ENCODE data around the gene FRS2.
"Not testable (repeated sequence)": the region's sequence is repeated elsewhere in the genome, so short reads cannot be mapped to it uniquely, and the experiment has no call there.

FRS2 gene

DNA sequence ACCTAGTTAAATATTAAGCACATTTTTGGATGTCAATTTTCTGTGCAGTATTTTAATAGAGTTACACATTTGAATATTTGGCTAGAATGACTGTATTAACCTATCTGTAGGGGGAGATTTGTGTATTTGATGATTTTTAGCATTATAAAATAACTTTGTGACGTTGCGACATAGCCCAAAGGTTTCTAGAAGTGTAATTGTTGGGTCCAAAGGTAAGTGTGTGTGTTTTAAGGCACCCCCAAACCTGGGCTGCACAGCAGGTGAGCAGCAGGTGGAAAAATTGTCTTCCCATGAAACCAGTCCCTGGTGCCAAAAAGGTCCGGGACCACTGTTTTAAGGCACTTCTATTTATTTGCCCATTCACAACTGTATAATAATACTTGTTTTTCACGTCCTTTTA is 118.3 kb downstream of the FRS2 start:
- no peak for DNase-seq

DNA sequence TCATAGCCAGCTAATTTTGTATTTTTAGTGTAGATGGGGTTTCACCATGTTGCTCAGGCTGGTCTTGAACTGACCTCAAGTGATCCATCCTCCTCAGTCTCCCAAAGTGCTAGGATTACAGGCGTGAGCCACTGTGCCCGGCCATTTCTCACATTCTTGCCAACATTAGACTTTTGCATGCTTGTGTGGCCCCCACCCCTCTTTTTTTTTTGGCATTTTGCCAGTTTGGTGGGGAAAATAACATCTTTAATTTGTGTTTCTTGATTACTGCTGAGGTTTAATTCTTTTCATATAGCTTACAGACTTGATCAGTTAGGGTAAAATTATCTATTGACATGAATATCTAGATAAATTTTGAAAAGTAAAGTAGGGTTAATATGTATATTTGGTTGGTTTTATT is 118.9 kb downstream of the FRS2 start:
- DNase-seq = no peak

DNA sequence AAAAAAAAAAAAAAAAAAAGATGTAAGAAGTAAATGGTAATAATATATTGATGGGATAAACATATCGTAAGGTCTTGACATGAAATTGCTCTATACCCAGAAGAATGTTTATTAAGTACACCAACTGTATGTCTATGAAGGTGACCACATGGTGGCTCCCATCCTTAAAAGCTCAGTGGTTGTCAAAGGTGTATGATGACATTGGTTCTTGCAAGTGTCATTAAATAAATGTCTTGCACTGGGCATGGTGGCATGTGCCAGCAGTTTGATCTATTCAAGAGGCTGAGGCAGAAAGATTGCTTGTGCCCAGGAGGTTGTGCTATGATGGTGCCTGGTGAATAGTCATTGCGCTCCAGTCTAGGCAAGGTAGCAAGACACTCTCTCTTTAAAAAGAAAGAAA is 125.5 kb downstream of the FRS2 start:
- no peak for DNase-seq

DNA sequence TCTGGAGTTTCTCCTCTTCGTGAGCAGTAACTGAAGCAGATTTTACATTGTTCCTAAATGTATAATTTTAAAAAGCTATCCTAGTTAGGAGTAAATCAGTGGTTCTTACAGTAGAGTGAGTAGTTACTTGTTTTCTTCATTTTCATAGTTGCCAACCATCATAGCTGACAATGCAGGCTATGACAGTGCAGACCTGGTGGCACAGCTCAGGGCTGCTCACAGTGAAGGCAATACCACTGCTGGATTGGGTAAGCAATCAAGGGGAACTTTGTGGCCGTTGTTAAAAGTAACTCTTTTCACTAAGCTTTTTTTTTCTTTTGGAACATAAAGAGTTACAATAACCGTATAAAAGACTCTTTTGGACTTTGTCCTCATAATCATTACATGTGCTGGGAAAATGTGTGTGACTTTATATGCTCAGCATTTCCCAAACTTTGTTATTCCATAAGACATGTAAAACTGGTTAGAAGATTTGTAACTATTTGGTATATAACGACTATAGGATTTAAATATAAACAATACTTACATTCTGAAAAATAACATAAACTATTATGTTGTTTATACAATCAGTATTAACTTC is 128.1 kb downstream of the FRS2 start:
- no peak for DNase-seq

DNA sequence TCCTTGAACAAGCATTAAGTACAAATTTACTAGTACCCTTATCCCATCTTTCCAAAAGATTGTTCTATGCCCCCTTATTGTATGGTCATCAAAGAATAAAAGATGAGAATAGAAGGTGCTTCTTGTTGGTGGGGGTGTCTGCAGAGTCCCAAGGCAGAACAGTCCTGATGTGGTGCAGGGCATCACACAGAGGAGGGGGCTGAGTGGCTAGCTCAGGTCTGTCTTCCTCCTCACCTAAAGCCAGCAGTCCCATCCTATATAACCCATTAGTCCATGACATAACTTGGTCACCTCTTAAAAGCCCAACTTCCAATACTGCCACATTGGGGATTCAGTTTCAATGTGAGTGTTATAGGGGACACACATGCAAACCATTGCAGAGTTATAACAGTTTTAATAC is 130.6 kb downstream of the FRS2 start:
- DNase-seq = no peak

DNA sequence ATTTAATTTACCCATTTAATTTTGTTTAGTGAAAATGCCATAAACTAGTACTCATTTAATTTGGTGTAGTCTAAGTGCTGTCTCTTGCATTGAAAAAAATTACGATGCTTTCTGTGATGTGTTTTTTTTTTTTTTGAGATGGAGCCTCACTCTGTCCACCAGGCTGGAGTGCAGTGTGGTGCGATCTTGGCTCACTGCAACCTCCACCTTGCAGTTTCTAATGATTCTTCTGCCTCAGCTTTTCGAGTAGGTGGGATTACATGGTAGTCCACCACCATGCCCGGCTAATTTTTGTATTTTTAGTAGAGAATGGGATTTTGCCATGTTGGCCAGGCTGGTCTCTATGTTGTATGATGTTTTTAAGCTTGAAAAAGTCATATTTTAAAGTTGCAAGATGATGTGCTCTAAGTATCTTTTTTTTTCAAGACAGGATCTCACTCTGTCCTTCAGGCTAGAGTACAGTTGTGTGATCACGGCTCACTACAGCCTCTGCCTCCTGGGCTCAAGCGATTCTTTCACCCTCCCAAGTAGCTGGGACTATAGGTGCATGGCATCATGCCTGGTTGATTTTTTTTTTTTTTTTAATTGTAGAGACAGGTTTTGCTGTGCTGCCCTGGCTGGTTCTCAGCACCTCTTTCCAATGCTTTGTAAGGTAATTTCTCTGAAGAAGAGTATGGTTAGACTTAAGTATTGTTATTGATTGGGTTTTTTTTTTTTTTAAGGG is 131.9 kb downstream of the FRS2 start:
- DNase-seq = no peak

DNA sequence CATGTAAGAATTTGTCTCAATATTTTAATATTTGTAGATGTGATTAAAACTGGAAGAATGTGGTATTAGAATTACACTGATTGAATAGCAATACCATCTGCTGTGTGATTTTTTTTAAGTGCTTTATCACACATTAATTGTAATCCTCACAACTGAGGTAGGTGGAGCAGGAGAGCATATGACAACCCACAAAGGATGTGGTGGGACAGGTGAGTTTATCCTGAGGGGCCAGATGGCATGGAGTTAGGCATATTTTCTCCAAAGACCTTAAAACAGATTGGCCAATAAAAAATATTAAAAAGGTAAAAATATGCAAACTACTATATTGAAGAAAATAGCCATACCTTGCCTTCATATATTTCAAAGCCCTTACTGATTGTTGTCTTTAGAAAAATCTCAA is 132.8 kb downstream of the FRS2 start:
- no peak for DNase-seq

DNA sequence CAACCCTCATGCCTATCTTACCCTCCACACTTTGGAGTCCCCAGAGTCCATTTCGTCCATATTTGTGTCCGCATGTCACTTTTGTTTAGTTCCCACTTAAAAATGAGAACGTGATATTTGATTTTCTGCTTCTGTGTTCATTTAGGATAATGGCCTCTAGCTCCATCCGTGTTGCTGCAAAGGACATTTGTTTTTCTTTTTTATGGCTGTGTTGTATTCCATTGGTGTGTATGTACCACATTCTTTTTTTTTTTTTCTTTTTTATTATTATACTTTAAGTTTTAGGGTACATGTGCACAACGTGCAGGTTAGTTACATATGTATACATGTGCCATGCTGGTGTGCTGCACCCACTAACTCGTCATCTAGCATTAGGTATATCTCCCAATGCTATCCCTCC is 133.4 kb downstream of the FRS2 start:
- DNase-seq = not testable (repeated sequence)

DNA sequence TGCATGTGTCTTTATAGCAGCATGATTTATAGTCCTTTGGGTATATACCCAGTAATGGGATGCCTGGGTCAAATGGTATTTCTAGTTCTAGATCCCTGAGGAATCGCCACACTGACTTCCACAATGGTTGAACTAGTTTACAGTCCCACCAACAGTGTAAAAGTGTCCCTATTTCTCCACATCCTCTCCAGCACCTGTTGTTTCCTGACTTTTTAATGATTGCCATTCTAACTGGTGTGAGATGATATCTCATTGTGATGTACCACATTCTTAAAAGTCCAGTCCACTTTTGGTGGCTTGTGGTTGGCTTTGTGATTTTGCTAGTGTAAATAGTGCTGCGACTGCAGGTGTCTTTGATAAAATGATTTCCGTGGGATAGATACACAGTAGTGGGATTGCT is 134.1 kb downstream of the FRS2 start:
- not testable (repeated sequence) for DNase-seq

DNA sequence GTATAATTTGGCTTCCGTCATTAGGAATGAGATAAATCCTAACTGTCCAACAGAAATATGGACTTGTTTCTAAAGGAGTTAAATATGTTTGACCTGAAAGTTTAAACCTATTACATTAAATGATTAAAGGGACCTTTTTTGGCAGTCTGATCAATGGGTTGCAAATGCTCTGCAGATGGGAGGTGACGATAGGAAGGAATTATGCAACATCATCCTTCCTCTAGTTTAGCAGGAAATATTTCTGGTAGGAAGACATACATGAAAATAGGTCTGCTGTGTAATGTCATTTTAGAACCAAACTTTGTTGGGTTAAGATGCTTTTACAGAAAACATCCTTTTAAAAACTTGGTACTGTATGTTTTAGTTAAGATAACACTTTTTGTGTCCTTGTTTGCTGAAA is 137.9 kb downstream of the FRS2 start:
- no peak for DNase-seq

DNA sequence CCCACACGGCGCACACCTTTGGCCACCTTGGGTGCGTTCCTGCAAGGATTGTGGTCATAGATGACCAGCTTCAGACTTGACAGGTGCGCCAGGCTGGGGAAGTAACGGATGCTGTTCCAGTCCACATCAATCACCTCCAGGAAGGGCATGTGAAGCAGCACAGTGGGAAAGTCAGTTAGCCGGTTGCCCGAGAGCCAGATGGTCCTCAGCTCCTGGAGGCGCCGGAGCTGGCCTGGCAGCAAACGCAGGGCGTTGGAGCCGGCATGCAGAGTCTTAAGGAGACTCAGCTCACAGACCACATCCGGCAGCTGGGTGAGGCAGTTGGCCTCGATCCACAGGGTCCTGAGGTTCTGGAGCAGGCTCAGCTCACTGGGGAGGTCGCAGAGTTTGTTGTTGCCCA is 139.9 kb downstream of the FRS2 start:
- no peak for DNase-seq

DNA sequence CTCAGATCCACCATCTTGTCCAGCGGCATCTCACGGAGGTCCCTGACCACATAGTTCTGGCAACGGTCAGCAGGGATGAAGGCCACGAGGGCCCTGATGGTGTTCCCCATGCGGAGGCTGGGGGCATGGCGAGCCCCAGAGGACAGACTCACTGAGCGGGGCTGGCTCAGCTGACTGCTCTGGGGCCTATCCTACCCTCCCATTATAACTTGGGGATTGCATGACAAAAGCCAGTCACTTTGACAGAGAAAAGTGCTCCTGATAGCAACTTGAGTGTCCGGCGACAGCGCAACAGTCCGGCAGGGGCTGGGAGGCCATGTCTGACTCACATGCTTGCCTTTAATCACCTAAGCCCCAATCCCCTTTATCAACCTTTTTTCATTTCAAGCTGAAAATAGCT is 140.5 kb downstream of the FRS2 start, which contains the start of gene LRRC10:
Gene LRRC10, minus strand, starts transcription at position 179 of the 400 bp plus-strand sequence. Its CDS starts 69 bp downstream, at position 110.
- DNase-seq = no peak

DNA sequence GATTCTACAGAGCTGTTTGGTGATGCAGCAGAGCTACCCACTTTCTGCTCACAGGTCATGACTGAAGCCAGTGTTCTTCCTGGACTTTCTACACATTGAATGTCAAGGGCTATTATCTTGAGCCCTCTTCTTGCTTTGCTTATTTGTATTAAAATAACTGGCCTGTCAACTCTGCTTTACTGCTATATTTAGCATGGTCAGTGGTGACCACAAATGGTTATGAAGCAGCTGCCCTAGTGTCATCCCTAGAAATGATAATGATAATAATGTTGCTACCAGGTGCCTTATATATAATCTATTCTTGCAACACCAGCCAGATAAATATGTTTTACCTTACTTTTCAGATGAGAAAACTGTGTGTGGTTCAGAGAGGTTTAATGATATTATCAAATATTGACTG is 143.2 kb downstream of the FRS2 start:
- DNase-seq = no peak

DNA sequence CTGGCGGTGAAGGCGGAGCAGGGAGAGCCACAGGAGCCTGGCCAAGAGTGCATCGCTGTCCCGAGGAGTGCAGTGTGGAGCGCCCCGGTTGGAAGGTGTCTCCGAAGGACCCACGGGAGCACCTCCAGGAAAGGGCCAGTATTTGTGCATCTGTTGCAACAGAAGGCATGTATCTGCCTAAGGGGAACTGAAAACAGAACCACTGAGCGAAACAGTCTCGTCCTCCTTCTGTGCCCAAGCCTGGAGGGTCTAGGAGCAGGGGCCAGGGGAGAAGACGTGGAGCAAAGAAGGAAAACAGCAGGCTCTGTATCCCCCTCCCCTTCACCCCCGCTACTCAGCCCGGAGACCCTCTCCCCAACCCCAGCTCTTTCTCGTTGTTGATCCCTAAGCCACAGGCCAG is 145.8 kb downstream of the FRS2 start:
- no peak for DNase-seq

DNA sequence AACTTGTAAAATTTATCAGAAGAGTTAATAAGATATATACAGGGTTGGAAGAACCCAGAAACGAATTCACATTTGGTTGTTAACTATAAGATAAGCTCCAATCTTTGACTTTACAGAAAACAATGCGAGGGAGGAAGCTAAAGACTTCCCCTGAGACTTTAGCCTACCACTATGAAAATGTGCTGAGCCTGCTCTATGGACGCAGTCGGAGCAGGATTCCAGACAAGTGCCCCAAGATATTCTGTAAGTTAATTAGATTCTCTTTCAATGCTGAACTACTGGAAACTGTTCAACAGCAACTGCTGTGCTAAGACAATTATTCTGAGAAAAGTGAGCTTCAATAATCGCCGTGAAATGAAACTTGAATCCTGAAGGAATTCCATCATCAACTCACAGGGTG is 148.9 kb downstream of the FRS2 start:
- DNase-seq = no peak

DNA sequence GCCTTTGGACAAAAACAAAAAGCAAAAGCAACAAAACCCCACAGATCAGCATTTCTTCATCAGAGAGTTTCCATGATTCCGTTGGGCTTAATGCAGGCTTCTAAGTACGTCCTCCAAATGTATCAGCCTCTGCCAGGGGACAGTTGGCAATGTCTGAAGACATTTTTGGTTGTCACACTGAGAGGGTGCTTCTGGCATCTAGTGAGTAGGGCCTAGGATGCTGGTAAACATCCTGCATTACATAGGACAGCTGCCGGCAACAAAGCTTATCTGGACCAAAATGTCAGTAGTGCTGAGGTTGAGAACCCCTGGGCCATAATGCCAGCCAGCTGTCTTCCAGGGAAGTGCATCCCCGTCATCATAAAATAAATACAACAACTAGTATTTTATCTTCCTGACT is 149.9 kb downstream of the FRS2 start:
- DNase-seq = no peak

DNA sequence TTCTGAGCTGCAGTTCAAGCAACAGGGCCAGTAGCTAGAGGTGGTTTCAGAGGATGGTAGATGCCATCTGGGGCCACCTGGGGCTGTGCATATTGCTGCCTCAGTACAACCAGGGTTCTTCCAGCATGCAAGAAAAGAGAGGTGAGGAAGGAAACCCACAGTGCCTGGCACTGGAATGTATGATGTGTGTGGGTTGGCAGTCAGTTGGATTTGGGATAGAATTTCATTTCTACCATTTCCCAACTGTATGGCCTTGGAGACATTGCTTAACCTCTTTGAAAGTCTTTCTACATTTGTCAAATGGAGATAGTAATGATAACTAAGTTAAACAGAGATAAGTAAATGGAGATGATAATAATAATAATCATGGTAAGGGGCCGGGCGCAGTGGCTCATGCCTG is 150.7 kb downstream of the FRS2 start:
- no peak for DNase-seq

DNA sequence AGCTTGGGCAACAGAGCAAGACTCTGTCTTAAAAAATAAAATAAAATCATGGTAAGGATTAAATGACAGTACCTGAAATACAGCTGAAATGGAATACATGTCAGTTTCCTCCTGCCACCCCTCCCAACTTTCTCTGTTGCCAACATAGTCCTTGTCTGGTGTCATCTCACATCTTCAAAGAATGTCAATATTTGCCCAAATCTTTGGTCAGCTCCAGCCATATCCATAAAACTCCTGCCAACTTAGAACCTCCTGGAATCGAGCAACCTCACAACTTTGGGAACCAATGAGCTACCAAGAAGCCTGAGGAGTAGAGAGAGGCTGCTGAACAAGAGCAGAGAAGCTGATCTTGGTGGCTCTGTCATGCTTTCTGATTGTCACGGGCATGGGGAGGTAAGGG is 151.4 kb downstream of the FRS2 start:
- DNase-seq = no peak

DNA sequence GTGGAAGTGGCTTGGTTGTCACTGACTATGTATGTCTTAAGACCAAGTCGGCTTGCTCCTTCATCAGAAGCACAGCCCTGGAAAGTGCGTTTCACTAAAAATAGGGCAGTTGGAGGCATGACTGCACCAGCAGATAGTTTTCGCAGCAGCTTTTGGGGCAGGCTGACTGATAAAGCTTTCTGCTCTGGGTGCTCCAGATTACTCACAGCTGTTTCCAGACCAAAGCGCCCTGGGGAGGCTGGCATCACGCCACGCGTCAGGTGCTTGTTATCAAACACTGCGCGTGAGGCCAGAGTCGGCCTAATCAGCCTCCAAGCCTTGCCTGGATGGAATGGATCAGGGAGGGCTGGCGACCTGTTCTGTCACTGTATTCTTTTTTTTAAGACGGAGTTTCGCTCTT is 153.8 kb downstream of the FRS2 start:
- DNase-seq = no peak

DNA sequence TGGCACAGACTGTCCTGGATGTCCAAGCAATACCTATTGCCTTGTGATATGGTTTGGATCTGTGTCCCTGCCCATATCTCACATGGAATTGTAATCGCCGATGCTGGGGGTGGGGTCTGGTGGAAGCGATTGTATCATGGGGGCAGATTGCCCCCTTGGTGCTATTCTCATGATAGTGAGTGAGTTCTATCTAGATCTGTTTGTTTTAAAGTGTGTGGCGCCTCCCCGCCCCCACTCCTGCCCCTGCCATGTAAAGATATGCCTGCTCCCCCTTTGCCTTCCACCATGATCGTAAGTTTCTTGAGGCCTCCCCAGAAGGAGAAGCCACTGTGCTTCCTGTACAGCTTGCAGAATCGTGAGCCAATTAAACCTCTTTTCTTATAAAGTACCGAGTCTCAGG is 157.3 kb downstream of the FRS2 start:
- DNase-seq = no peak
